Muscle of leg (tissue), 11 donors: ENCODE data around the gene NRXN3. TPM values are rescaled to one million over a fixed set of nuclear protein-coding genes. Genes with fewer than 3 reads are reported as not detected.

ENCODE experiments used
- DNase-seq: peaks from one replicate; pipeline ENCODE4 v3.0.0; 2013
- H3K27ac ChIP-seq: one replicate; pipeline ENCODE4 v1.5.1; 2013; ENCODE audit warnings: mild to moderate bottlenecking, low read length, control low read depth
- H3K27me3 ChIP-seq: one replicate; pipeline ENCODE4 v1.6.1; 2013; ENCODE audit warnings: low read length; ENCODE audit not compliant: control insufficient read depth, insufficient read depth
- H3K36me3 ChIP-seq: one replicate; pipeline ENCODE4 v1.6.1; 2013; ENCODE audit warnings: low read length; ENCODE audit not compliant: control insufficient read depth, insufficient read depth
- H3K4me1 ChIP-seq: one replicate; pipeline ENCODE4 v1.6.1; 2013; ENCODE audit warnings: low read length; ENCODE audit not compliant: control insufficient read depth, insufficient read depth
- H3K4me3 ChIP-seq: one replicate; pipeline ENCODE4 v1.5.1; 2013; ENCODE audit warnings: low read length, control low read depth
- H3K9me3 ChIP-seq: replicated peaks from 2 replicates; pipeline ENCODE4 v1.6.1; 2013; ENCODE audit warnings: low read depth, low read length; ENCODE audit not compliant: control insufficient read depth
- WGBS: methylation state at CpG from one replicate; pipeline ENCODE4 v1.1.5; 2013; ENCODE audit warnings: missing lambda C conversion rate; ENCODE audit not compliant: insufficient coverage; 5-methylcytosine and 5-hydroxymethylcytosine counted together
- polyA plus RNA-seq, 8 donors: library from polyadenylated mRNA; unstranded; fragments of 120-200 nt; gene quantifications; one replicate each; pipeline versions ENCODE4 v1.2.1 to v1.2.3, GENCODE V29; 2013; ENCODE audit warnings: inconsistent platforms in 1 of 8, low replicate concordance in 1 of 8; ENCODE audit not compliant: insufficient read length in 8 of 8, insufficient read depth in 1 of 8
- total RNA-seq: library from RNA; stranded (reverse); fragments of 120-200 nt; gene quantifications from one replicate; pipeline ENCODE4 v1.2.4, GENCODE V29; 2013

The NRXN3 gene
- total and polyA plus RNA-seq, 9 donors = 0.49 to 1.9 (median 0.69) TPM

DNA sequence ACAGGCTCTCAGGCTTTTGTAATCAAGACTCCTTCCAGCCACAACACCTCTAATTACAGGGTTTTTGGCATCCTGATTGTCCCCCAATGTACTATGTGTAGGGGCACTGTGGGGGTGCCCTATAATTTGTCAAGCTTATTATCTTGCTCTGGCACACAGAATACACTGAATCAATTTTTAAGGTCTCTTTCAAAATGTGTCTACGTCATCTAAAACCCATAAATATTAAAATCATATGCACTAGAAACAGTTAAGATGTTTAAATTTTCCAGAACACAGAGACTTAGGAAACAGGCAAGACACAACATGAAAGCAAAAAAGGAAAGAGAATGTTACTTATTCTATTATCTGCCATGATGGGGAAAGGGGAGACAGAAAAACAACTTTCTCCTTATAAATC, 665.7 kb downstream of the NRXN3 start:
- Histone ChIP-seq H3K4me3 (no peak overlapping the region), H3K36me3 (no peaks in the 10 kb centered on the region), H3K4me1 (no peaks in the 10 kb centered on the region), H3K9me3 (no peaks in the 10 kb centered on the region), H3K27ac (no peak overlapping the region), H3K27me3 (no peaks in the 10 kb centered on the region)
- no CpG with 5 or more reads among the region's 1 CpG for WGBS
- no peak for DNase-seq

DNA sequence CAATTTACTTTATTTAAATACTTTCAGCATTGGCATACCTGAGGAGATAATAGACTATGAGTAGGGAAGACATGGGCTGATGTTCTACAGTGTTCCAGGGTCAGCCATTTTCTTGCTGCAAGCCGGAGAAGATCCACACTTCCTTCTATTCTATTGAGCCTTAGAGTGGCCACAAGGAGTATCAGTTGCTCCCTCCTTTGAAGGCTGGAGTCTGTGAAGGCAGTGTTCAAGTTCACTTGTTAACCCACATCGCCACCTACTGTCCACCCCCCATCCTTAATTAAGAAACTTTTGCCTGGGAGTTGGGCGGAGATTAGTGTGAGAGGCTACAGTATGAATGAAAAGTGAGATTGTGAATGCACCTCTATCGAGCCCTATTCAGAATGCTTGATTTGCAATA, 666.6 kb downstream of the NRXN3 start:
- H3K4me1 ChIP-seq = no peaks in the 10 kb centered on the region
- H3K4me3 ChIP-seq = no peak overlapping the region
- H3K9me3 ChIP-seq = no peaks in the 10 kb centered on the region
- no peaks in the 10 kb centered on the region for H3K27me3 ChIP-seq
- no peaks in the 10 kb centered on the region for H3K36me3 ChIP-seq
- no CpG with 5 or more reads among the region's 4 CpGs for WGBS
- DNase-seq = peak; percentile 17
- H3K27ac ChIP-seq = no peak overlapping the region

DNA sequence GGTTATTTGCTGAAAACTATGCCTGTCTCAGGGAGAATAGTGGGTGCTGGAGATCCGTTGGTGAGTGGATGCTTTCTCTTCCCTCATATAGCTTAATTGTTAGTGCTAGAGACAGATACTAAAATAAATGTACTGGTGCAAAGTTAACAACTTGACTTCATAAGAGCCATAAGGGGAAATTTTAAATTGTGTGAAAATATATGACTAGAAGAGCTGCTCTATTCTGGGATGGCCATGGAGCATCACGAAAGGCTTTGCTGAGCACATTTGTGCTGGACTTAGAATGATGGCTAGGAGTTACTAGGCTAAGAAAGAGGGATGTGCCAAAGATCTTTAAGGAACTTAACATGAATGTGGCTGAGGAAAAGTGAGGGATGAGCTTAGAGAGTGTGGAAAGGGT, 668.8 kb downstream of the NRXN3 start:
- WGBS = 86% methylated on average over 1 of the region's 2 CpGs
- Histone ChIP-seq H3K27ac (no peak overlapping the region), H3K4me1 (no peaks in the 10 kb centered on the region), H3K27me3 (no peaks in the 10 kb centered on the region), H3K36me3 (no peaks in the 10 kb centered on the region), H3K4me3 (no peak overlapping the region), H3K9me3 (no peaks in the 10 kb centered on the region)
- no peak for DNase-seq

DNA sequence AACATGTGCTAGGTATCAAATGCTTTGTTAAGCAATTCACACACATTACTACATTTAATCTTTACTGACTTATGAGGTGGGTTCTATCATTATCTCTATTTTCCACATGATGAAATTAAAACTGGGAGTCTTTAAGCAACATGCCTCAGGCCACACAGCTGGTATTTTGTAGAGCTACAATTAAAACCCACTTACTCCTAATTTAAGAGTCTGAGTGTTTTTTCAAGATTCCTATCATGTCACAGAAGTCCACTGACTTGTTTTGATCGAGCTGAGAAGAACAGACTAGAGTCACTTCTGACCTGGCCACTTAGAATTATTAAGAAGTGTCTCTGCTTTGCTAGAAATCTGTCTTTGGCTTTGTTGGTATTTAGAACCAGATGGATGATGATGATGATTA, 670.7 kb downstream of the NRXN3 start:
- Histone ChIP-seq H3K36me3 (no peaks in the 10 kb centered on the region), H3K4me3 (no peak overlapping the region), H3K27me3 (no peaks in the 10 kb centered on the region), H3K9me3 (no peaks in the 10 kb centered on the region), H3K27ac (no peak overlapping the region), H3K4me1 (no peaks in the 10 kb centered on the region)
- DNase-seq = no peak
- no CpG with 5 or more reads among the region's 1 CpG for WGBS

DNA sequence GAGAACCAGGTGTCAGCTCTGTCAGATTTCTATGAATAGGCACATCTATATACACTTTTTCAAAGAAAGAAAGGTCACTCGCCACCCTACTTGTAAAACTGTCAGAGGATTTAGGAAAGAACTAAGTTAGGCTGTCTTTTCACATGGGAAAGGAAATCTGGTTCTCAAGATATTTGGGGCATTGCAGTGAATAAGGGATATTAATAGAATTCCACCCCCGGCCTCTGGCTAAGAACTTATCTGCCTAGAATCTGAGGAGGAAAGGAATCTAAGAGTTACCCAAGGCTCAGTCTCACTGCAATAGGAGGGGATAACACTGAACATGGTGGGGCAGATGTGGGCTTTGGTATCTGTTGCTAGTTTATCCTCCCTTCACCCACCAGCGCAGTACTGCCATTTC, 677.6 kb downstream of the NRXN3 start:
- H3K4me1 ChIP-seq = no peaks in the 10 kb centered on the region
- H3K4me3 ChIP-seq = no peak overlapping the region
- no peaks in the 10 kb centered on the region for H3K9me3 ChIP-seq
- no peaks in the 10 kb centered on the region for H3K36me3 ChIP-seq
- no CpG with 5 or more reads among the region's 3 CpGs for WGBS
- H3K27ac ChIP-seq = no peak overlapping the region
- no peaks in the 10 kb centered on the region for H3K27me3 ChIP-seq
- no peak for DNase-seq

DNA sequence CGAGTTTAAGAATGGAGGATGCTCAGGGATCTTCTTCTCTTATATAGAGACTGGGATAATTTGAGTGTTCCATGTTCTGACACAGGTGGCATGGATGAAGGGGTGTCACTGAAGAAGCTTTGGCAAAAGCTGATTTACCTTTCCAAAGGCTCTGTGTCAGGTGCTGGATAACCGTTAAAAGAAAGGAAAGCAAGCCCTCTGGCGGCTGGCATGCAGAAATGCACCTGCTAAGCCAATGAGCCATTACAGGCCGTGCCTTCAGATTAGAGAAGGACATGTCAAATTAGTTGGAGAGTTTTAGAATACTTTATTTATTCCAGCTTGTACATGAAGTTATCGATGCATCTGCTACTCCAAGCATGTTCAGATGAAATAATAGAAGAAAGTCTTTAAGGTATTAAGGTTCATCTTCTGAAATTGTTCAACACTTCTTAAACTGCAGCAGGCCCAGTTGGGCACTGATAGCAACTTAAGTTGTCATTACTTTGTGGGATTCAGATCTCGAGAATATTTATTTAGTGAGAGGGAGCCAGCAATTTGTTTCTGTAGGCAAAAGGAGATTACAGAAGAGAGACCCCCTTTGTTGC, 678.2 kb downstream of the NRXN3 start:
- no peaks in the 10 kb centered on the region for H3K9me3 ChIP-seq
- no peaks in the 10 kb centered on the region for H3K36me3 ChIP-seq
- peak; percentile 14 for DNase-seq
- H3K4me3 ChIP-seq = no peak overlapping the region
- 0% methylated on average over 3 of the region's 6 CpGs for WGBS
- H3K27ac ChIP-seq = no peak overlapping the region
- H3K27me3 ChIP-seq = no peaks in the 10 kb centered on the region
- no peaks in the 10 kb centered on the region for H3K4me1 ChIP-seq

DNA sequence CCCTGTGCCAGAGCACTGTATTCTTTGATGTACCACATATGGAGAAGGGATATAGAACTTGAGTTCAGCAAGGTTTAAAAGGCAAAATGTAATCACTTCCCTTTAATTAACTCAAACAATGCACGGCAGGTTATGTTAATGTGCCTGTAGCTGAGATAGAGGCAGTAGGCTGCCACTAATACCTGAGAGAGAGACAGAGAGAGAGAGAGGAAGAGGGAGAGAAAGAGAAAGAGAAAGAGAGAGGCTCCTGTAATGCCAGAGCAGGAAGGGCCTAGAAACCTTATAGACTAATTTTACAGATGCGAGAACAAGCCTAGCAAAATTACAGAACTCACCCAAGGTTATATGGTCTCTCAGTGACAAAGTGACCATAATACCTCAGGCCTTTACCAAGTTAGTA, 679.8 kb downstream of the NRXN3 start:
- no peaks in the 10 kb centered on the region for H3K9me3 ChIP-seq
- WGBS = no CpG with 5 or more reads among the region's 2 CpGs
- H3K27ac ChIP-seq = no peak overlapping the region
- DNase-seq = no peak
- no peaks in the 10 kb centered on the region for H3K36me3 ChIP-seq
- no peaks in the 10 kb centered on the region for H3K27me3 ChIP-seq
- H3K4me1 ChIP-seq = no peaks in the 10 kb centered on the region
- H3K4me3 ChIP-seq = no peak overlapping the region

DNA sequence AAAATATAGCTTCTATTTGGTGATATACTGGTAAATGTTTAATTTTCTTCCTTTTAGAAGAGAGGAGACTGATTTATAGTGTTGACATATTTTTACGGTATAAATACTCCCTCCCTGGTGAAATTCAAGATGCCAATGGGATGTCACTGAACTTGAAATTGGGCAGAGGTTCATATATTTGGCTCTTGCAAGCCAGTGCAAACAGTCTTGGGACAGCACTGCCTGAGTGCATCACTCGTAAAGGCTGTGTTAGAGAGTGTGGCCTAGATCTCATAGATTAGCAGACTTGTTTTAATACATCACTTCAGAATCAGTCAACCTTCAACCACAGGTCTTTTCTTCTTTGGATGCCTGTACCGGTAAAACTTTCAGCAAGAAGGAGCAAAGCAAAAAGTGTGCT, 681.0 kb downstream of the NRXN3 start:
- H3K27ac ChIP-seq = no peak overlapping the region
- no peak overlapping the region for H3K4me3 ChIP-seq
- WGBS = 67% methylated on average over 1 of the region's 3 CpGs
- no peaks in the 10 kb centered on the region for H3K4me1 ChIP-seq
- H3K27me3 ChIP-seq = no peaks in the 10 kb centered on the region
- H3K9me3 ChIP-seq = no peaks in the 10 kb centered on the region
- H3K36me3 ChIP-seq = no peaks in the 10 kb centered on the region
- DNase-seq = no peak

DNA sequence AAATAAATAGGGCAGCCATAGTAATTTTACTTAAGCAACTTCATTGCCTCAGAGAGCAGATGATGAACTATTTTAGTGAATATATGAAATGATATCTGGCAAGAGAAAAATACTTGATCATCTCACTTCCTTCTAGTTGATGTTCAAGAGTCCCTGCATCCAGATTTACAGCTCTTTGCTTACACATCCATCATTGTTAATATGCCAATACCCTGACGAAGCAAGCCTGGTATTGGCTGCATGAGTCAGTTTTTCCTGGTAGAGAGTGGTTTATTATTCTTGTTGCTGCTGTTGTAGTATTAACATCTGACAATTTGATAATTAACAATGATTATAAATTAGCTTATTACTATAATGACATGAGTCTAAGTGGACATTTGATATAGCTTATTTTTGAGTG, 681.9 kb downstream of the NRXN3 start:
- no CpG with 5 or more reads among the region's 1 CpG for WGBS
- H3K4me3 ChIP-seq = no peak overlapping the region
- H3K4me1 ChIP-seq = no peaks in the 10 kb centered on the region
- DNase-seq = no peak
- no peaks in the 10 kb centered on the region for H3K36me3 ChIP-seq
- H3K27ac ChIP-seq = no peak overlapping the region
- H3K9me3 ChIP-seq = no peaks in the 10 kb centered on the region
- no peaks in the 10 kb centered on the region for H3K27me3 ChIP-seq

DNA sequence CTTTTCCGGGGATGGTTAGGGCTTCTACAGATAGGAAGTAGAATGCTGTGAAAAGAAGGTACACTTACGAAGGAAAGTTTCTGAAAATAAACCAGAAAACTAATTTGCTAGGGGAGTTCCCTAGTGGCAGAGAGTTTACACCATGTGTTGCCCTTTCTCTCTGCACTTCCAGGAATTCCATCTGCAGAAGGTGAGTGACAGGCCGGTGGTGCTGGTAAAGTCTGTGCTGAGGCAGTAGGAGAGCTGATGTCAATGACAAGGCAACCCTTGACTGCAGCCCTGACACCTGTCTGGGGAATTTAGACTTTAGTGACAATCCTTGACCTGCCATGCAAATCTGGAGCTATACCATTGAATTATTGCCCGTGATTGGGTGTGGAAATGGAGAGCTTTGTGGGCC, 687.8 kb downstream of the NRXN3 start:
- Histone ChIP-seq H3K27me3 (no peaks in the 10 kb centered on the region), H3K4me1 (no peaks in the 10 kb centered on the region), H3K27ac (no peak overlapping the region), H3K36me3 (no peaks in the 10 kb centered on the region), H3K9me3 (no peaks in the 10 kb centered on the region), H3K4me3 (no peak overlapping the region)
- no peak for DNase-seq
- WGBS = 63% methylated on average over 2 of the region's 4 CpGs

DNA sequence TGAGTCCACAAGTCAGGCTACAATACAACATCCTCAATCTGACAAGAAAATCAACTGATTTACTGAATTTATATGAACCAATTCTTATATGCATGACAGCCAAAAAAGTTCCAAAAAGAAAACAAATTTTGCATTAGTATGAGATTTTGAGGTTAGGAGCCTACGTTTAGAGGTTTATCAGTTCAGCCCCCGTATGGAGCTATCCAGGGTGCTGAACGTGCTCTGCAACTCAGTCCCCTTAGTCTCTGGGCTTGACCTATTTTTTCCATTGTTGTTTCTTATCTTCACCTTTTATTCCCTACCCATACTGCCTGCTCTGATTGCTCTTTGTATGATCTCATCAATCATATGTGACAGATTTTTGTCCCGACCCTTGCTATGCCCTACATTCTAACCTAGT, 693.0 kb downstream of the NRXN3 start:
- H3K4me1 ChIP-seq = no peaks in the 10 kb centered on the region
- DNase-seq = peak; percentile 35
- WGBS = 0% methylated on average over 4 of the region's 4 CpGs
- H3K27me3 ChIP-seq = no peaks in the 10 kb centered on the region
- H3K27ac ChIP-seq = no peak overlapping the region
- no peak overlapping the region for H3K4me3 ChIP-seq
- H3K36me3 ChIP-seq = no peaks in the 10 kb centered on the region
- no peaks in the 10 kb centered on the region for H3K9me3 ChIP-seq
